Esophagus muscularis mucosa (tissue), 4 donors: ENCODE measurements around the gene SOAT1.

Experiments used
- EP300 ChIP-seq: sonication (generic); formaldehyde crosslinking; IDR thresholded peaks from one replicate; pipeline ENCODE4 v1.6.1; 2017; ENCODE audit warnings: antibody characterized with exemption
- POLR2A ChIP-seq: fragments of 450-650 bp; IDR thresholded peaks from one replicate; pipeline ENCODE4 v1.6.1; 2017; ENCODE audit warnings: antibody characterized with exemption, moderate library complexity, mild to moderate bottlenecking, low read depth
- POLR2AphosphoS5 ChIP-seq, 2 donors: sonication (generic); formaldehyde crosslinking; IDR thresholded peaks; one replicate each; pipeline ENCODE4 v1.6.1; 2017; ENCODE audit warnings: antibody characterized with exemption in 2 of 2
- TF ChIP-seq, protein P1 (sequence below), 3 experiments: fragments of 200-600 bp in 2 of 3; fragments of 450-650 bp in 1 of 3; sonication (generic) in 2 of 3; IDR thresholded peaks; one replicate each; pipeline ENCODE4 v1.5.1; 2017 to 2019; ENCODE audit warnings: antibody characterized with exemption in 3 of 3, mild to moderate bottlenecking in 2 of 3, moderate library complexity in 1 of 3

DNA sequence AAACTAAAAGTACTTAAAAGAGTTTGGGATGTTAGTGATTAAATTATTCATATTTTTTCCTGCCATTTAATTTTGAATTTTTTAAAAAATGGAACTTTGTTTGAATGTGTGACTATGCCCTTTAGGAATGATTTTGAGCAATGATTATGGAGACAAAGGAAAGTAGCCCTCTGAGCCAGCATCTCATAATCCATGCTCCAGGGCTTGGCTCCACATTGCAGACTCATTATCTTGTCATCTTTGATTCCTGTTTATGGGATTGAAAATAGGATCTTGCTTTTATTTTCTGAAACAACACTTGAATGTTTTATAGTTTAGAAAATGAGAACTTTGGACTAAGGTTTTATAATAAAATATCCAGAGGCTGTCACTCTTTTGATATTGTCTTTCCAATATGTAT, 86.7 kb downstream of the SOAT1 start:
- TF ChIP-seq, protein P1, sequence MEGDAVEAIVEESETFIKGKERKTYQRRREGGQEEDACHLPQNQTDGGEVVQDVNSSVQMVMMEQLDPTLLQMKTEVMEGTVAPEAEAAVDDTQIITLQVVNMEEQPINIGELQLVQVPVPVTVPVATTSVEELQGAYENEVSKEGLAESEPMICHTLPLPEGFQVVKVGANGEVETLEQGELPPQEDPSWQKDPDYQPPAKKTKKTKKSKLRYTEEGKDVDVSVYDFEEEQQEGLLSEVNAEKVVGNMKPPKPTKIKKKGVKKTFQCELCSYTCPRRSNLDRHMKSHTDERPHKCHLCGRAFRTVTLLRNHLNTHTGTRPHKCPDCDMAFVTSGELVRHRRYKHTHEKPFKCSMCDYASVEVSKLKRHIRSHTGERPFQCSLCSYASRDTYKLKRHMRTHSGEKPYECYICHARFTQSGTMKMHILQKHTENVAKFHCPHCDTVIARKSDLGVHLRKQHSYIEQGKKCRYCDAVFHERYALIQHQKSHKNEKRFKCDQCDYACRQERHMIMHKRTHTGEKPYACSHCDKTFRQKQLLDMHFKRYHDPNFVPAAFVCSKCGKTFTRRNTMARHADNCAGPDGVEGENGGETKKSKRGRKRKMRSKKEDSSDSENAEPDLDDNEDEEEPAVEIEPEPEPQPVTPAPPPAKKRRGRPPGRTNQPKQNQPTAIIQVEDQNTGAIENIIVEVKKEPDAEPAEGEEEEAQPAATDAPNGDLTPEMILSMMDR (IDR thresholded peaks at IDR 0.05) = no peak
- no peak for TF ChIP-seq POLR2AphosphoS5 (IDR thresholded peaks at IDR 0.05)
- no peak for TF ChIP-seq EP300
- no peak for TF ChIP-seq POLR2A
